HG02678 (cell line): Measurements from ENCODE around the gene USH2A.

ENCODE experiments used
- ATAC-seq: cut with Tn5 transposase; IDR thresholded peaks from one replicate; pipeline ENCODE4 v1.9.1; 2021; ENCODE audit warnings: mild to moderate bottlenecking, moderate library complexity; ENCODE audit not compliant: unreplicated experiment

The USH2A gene

GRCh38 chr1:215739025-215739424, 684.2 kb downstream of the USH2A start:
- no peak for ATAC-seq

- ATAC-seq, result no peak
These were observed 691.5 kb downstream of the USH2A start for GRCh38 chr1:215731699-215732098.

- no peak for ATAC-seq
These were observed 692.6 kb downstream of the USH2A start for GRCh38 chr1:215730600-215730999.

- ATAC-seq, result no peak
These were observed 695.1 kb downstream of the USH2A start for GRCh38 chr1:215728169-215728568.

GRCh38 chr1:215720126-215720525, 703.1 kb downstream of the USH2A start:
- no peak for ATAC-seq

DNA sequence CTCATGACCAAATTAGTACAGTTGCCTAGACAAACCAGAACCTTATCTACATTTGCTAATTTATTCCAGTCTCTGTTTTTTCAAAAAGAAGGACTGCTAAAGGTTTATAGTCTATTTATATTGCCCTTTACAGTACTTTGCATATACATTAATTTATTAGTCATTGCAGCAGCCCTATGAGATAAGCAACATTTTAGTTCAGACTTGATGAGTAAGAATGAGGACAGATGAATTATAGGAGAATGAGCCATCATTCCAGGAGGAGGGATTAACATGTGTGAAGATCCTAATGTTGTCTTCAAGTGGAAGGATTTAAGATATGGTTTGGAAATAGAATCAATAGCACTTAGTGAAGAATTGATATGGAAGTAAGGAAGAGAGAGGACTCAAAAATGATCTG, 703.7 kb downstream of the USH2A start:
- no peak for ATAC-seq

DNA sequence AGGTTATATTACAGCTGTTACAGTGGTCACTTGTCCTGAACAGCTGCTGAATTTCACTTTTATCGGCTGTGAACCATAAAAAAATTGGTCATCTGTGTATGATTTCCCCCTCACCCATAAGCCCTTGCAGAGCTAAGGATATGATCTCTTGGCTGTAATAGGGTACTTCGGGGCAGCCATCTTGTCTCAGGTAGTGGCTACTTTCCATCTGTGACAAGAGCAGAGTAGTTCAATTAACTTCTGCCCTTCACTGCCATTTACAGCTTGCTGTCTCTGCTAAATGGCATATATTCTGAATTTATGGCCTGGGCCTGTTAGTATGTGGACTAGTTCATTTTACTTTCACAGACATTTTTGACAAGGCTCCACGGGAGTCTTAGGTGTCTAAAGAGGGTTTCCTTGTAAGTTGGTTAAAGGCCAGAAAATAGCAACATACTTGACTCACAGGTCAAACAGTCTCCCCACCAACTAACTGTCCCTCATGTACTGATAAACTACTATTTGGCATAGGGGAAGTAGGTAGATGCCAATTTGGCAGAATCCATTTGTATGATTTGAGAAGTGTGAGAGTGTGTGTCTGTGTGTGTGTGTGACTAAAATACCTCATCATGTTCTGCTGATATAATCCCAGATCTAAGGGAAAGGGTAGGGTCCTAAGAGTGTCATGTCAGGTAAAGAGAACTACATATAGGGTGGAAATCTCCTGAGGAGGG, 704.5 kb downstream of the USH2A start:
- no peak for ATAC-seq

DNA sequence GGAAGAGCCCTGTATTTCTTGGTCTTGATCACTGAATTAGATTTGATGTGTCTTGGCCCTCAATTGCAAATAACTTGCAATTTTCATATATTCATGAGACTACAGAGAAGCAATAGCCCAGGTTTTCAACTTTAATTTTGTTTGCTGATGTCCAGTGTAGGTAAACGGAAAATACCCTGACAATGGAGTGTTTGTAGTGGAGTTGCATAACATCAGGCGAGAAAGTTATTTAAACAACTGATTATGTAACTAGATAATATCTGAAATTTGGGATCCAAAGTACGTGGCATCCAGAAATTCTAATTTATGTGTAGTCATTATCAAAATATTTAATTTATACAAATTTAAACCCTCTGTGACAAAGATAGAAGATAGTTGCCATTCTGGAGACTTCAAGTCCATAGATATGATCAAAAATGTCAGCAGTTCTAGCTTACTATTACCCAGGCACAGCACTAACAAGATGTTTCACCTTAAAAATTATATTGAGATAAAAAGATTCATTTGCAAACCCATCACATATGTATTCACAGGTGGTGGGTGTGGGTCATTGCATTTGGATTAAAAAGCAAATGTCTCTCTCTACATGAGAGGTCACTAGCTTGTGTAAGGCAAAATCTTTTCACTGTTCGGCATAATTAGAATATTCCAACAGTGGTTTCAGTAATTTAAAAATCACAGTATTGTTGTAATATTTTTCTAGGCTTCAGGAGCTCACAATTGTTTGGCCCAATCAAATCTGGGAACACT, 705.4 kb downstream of the USH2A start:
- no peak for ATAC-seq

- no peak for ATAC-seq
These were observed 712.4 kb downstream of the USH2A start for GRCh38 chr1:215710899-215711225.

GRCh38 chr1:215710036-215710898, 713.0 kb downstream of the USH2A start:
- ATAC-seq, result peak; percentile 80

GRCh38 chr1:215704089-215704860, 719.0 kb downstream of the USH2A start:
- no peak for ATAC-seq

- ATAC-seq, result no peak
These were observed 741.0 kb downstream of the USH2A start for GRCh38 chr1:215682232-215682631.

DNA sequence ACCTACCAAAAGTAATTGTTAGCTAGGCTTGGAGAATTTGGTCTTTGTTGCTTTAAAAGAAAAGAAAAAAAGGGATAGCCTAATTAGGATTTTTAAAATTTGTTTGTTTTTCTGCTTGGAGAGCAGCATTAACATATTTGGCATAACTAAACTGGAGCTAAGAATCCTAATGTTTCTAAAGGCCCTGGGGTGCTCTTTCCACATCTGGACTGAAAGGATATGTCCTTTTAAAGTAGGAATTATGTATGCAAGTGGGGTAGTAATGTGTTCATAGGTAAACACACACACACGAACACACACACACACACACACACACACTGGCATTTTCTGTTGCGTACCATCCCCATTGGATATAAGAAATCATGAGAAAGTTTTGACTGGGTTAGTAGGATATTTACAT, 742.2 kb downstream of the USH2A start:
- ATAC-seq, result no peak

- ATAC-seq, result no peak
These were observed 744.0 kb downstream of the USH2A start for GRCh38 chr1:215679231-215679630.

DNA sequence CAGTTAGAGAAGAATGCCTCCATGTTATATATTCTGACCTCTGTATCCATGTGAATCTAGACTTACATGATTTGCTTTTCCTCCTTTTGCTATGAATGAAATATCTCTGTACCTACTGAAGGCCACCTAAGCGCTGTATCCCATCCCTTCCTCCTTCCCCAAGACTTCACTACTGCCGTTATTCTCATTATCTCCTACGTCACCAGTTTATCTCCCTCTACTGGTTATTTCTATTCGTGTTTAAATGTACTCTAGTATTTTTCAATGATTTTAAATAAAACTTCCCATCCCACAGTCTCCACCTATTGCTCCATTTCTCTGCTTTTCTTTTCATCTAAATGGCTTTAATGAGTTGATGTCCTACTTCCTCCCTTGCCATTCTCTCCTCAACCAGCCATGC, 746.1 kb downstream of the USH2A start:
- no peak for ATAC-seq

DNA sequence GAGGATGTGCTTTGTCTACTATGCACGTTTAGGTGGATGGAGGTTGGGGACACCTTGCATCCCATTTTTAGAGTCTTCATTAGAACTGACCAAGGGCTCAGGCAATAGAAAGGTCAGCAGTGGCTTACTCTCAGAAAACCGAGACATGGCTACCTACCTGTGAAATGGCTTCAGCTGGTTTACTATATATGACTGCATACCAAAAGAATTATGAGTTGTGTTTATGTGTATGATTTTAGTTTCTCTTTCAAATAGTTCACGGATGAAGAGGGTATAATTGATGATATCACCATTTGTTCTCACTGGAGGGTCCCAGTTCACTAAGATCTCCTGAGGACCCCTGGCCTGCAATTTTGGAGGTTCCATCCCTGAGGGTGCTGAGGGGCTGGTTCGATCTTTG, 749.3 kb downstream of the USH2A start:
- ATAC-seq, result no peak

GRCh38 chr1:215672482-215672881, 750.8 kb downstream of the USH2A start:
- no peak for ATAC-seq

DNA sequence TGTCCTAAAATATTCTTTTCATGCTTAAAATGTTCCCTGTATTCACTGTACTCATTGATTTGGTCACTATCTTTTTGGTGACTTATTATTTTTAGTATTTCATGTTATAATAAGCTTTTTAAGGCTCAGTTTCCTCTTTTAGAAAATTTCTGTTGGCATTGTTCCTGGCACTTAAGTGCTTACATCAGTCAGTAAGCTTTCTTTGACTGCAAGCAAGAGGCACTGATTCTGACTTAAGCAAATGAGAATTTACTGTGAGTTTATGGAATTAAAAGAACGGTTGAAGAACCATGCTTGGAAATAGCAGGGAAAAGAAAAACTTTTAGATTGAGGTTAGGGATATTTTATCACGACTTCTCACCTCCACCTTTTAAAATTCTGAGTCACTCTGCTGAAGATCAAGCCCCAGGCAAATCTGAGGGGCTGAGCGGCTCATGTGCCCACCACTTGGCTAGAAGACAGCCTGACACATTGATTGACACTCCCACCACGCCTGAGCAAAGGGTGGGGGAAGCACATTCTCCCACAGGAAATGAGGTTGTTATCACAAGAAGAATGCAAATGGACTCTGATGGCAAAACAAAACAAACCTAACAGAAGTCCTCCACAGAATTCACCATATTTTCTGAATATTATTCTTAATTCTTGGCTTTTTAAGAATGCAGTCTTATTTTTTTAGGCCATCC, 753.3 kb downstream of the USH2A start:
- no peak for ATAC-seq

DNA sequence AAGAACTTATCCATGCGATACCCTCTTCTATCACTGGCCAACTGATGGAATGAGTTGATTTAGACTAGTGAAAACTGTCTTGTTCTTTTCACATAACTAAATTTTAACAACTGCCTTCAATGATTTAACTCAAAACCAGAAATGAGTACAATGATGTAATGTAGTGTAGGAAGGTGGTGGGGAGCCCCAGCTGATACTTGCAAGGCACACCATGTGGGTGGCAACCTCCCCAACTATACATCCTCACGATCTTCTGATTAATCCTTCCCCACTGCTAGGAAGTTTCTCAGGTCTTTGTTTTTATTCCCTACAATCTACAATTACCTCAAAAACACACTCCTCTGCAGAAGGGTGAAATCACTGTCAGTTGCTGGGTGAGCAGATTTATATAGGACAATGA, 755.5 kb downstream of the USH2A start:
- no peak for ATAC-seq

DNA sequence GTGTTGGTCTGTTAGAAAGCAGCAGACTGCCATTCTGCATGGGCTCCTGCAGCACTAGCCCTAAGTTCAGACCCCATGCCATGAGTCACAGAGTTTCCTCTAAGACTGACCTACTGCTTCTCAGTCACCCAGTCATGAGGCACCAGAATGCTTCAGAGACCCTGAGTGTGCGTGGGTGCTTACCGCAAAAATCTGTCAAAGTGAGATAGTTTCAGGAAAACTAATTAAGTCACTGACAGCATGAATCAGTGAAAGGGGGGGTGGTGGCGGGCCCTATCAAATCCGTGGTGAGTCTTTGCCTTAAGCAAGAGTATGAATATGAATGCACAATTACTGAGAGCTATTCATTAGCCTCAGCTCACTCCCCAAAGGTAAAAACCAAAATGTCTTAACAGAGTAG, 758.0 kb downstream of the USH2A start:
- no peak for ATAC-seq
